ENCODE measurements around the gene EDC4.

DNA sequence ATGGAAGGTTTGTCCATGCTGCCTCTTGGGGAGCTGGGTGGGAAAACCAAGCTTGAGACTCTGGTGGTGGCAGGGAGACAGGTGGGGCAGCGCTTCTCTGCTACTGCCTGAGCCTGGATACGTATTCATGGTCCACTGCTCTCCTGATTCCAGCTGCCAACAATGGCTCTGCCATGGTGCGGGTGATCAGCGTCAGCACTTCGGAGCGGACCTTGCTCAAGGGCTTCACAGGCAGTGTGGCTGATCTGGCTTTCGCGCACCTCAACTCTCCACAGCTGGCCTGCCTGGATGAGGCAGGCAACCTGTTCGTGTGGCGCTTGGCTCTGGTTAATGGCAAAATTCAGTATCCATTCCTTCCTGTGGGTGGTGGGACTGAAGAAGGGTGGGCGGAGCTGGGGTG, 4.2 kb downstream of the EDC4 start:
- TF ChIP-seq, protein P1, sequence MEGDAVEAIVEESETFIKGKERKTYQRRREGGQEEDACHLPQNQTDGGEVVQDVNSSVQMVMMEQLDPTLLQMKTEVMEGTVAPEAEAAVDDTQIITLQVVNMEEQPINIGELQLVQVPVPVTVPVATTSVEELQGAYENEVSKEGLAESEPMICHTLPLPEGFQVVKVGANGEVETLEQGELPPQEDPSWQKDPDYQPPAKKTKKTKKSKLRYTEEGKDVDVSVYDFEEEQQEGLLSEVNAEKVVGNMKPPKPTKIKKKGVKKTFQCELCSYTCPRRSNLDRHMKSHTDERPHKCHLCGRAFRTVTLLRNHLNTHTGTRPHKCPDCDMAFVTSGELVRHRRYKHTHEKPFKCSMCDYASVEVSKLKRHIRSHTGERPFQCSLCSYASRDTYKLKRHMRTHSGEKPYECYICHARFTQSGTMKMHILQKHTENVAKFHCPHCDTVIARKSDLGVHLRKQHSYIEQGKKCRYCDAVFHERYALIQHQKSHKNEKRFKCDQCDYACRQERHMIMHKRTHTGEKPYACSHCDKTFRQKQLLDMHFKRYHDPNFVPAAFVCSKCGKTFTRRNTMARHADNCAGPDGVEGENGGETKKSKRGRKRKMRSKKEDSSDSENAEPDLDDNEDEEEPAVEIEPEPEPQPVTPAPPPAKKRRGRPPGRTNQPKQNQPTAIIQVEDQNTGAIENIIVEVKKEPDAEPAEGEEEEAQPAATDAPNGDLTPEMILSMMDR (IDR thresholded peaks at IDR 0.05; ENCODE audit: insufficient read depth, low read length) = no peak
- TF ChIP-seq, protein P2, sequence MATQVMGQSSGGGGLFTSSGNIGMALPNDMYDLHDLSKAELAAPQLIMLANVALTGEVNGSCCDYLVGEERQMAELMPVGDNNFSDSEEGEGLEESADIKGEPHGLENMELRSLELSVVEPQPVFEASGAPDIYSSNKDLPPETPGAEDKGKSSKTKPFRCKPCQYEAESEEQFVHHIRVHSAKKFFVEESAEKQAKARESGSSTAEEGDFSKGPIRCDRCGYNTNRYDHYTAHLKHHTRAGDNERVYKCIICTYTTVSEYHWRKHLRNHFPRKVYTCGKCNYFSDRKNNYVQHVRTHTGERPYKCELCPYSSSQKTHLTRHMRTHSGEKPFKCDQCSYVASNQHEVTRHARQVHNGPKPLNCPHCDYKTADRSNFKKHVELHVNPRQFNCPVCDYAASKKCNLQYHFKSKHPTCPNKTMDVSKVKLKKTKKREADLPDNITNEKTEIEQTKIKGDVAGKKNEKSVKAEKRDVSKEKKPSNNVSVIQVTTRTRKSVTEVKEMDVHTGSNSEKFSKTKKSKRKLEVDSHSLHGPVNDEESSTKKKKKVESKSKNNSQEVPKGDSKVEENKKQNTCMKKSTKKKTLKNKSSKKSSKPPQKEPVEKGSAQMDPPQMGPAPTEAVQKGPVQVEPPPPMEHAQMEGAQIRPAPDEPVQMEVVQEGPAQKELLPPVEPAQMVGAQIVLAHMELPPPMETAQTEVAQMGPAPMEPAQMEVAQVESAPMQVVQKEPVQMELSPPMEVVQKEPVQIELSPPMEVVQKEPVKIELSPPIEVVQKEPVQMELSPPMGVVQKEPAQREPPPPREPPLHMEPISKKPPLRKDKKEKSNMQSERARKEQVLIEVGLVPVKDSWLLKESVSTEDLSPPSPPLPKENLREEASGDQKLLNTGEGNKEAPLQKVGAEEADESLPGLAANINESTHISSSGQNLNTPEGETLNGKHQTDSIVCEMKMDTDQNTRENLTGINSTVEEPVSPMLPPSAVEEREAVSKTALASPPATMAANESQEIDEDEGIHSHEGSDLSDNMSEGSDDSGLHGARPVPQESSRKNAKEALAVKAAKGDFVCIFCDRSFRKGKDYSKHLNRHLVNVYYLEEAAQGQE (IDR thresholded peaks at IDR 0.05; ENCODE audit: insufficient replicate concordance, low read depth) = no peak
- TF ChIP-seq GABPA (IDR thresholded peaks at IDR 0.05; ENCODE audit: low read depth) = no peak
- TF ChIP-seq POLR2AphosphoS5 (IDR thresholded peaks at IDR 0.05; ENCODE audit: low read depth) = no peak
